OCI-LY3 (cell line): ENCODE results near the gene PDE6H.
A peak's percentile ranks its signal among the peaks of the same experiment; 100 is the strongest.

ENCODE experiments used
- H2AFZ ChIP-seq: fragments of 200-600, 300-600 bp; shearing (Covaris generic); 2 replicates; pipeline ENCODE4 v1.6.0; 2014; ENCODE audit warnings: antibody characterized with exemption, low read depth, low read length
- H3K27ac ChIP-seq: fragments of 200-600, 300-600 bp; sonication (generic); 2 replicates; pipeline ENCODE4 v1.5.1; 2014; ENCODE audit warnings: mild to moderate bottlenecking, low read length, moderate library complexity, mixed read lengths
- H3K27me3 ChIP-seq: fragments of 200-600, 300-600 bp; sonication (generic); 2 replicates; pipeline ENCODE4 v1.6.1; 2014; ENCODE audit warnings: low read depth, low read length, mixed read lengths
- H3K36me3 ChIP-seq: fragments of 200-600, 300-600 bp; sonication (generic); replicated peaks from 2 replicates; pipeline ENCODE3; 2014; ENCODE audit warnings: low read depth, low read length, mixed read lengths
- H3K4me1 ChIP-seq: fragments of 300-600, 200-600 bp; sonication (generic); 2 replicates; pipeline ENCODE4 v1.6.1; 2014; ENCODE audit warnings: low read length, mixed read lengths
- H3K4me2 ChIP-seq: fragments of 200-600, 300-600 bp; sonication (generic); 2 replicates; pipeline ENCODE4 v1.6.1; 2014; ENCODE audit warnings: low read length, mixed read lengths
- H3K4me3 ChIP-seq: fragments of 300-600, 200-600 bp; sonication (generic); 2 replicates; pipeline ENCODE4 v1.5.1; 2014; ENCODE audit warnings: antibody characterized with exemption, mild to moderate bottlenecking, low read length, moderate library complexity
- H3K79me2 ChIP-seq: fragments of 300-600, 200-600 bp; shearing (Covaris generic); 2 replicates; pipeline ENCODE4 v1.6.1; 2014; ENCODE audit warnings: mild to moderate bottlenecking, low read length, mixed read lengths
- H3K9ac ChIP-seq: fragments of 300-600, 200-600 bp; shearing (Covaris generic); 2 replicates; pipeline ENCODE4 v1.6.0; 2014; ENCODE audit warnings: mild to moderate bottlenecking, low read length, moderate library complexity
- H3K9me3 ChIP-seq: fragments of 200-600, 300-600 bp; shearing (Covaris generic); 2 replicates; pipeline ENCODE4 v1.6.1; 2014; ENCODE audit warnings: low read length, mixed read lengths; ENCODE audit not compliant: insufficient read depth
- H4K20me1 ChIP-seq: fragments of 200-600, 300-600 bp; sonication (generic); 2 replicates; pipeline ENCODE4 v1.6.1; 2016; ENCODE audit warnings: low read length, mixed read lengths; ENCODE audit not compliant: insufficient read depth
- CTCF ChIP-seq: fragments of 200-600, 300-600 bp; sonication (generic); IDR thresholded peaks from 2 replicates; pipeline ENCODE4 v1.5.1; 2014; ENCODE audit warnings: antibody characterized with exemption, low read length, low read depth
- EZH2phosphoT487 ChIP-seq: fragments of 200-600 bp; shearing (Covaris generic); IDR thresholded peaks from 2 replicates; pipeline ENCODE4 v1.6.1; 2018; ENCODE audit warnings: antibody characterized with exemption, mixed run types, low read depth

PDE6H gene

GRCh38 chr12:14982991-14983390 lies 10.1 kb downstream of the PDE6H start:
- Histone ChIP-seq H3K4me3 (no peak overlapping the region), H3K36me3 (no peaks in the 10 kb centered on the region), H3K27ac (no peak overlapping the region), H4K20me1 (no peaks in the 10 kb centered on the region), H3K9me3 (no peaks in the 10 kb centered on the region), H3K4me1 (peaks cover 39% of the 10 kb centered on the region), H3K79me2 (no peaks in the 10 kb centered on the region), H2AFZ (peak overlapping the region; percentile 49), H3K9ac (no peak overlapping the region), H3K4me2 (peak overlapping the region; percentile 38), H3K27me3 (no peaks in the 10 kb centered on the region)
- TF ChIP-seq EZH2phosphoT487, result no peak
- no peak for TF ChIP-seq CTCF

- H3K4me3 ChIP-seq, result no peak overlapping the region
- no peaks in the 10 kb centered on the region for H4K20me1 ChIP-seq
- no peaks in the 10 kb centered on the region for H3K79me2 ChIP-seq
- no peak overlapping the region for H3K4me2 ChIP-seq
- no peak overlapping the region for H3K27ac ChIP-seq
- H3K27me3 ChIP-seq, result no peaks in the 10 kb centered on the region
- peaks cover 42% of the 10 kb centered on the region for H3K4me1 ChIP-seq
- no peak overlapping the region for H2AFZ ChIP-seq
- no peaks in the 10 kb centered on the region for H3K9me3 ChIP-seq
- TF ChIP-seq CTCF (no peak), EZH2phosphoT487 (no peak)
- H3K36me3 ChIP-seq, result no peaks in the 10 kb centered on the region
- H3K9ac ChIP-seq, result no peak overlapping the region
These were observed 11.2 kb downstream of the PDE6H start for GRCh38 chr12:14984036-14984435.

- Histone ChIP-seq H3K4me3 (no peak overlapping the region), H4K20me1 (no peaks in the 10 kb centered on the region), H3K4me1 (peaks cover 38% of the 10 kb centered on the region), H3K4me2 (no peak overlapping the region), H3K79me2 (no peaks in the 10 kb centered on the region), H3K27me3 (no peaks in the 10 kb centered on the region), H3K36me3 (no peaks in the 10 kb centered on the region), H2AFZ (no peak overlapping the region), H3K27ac (no peak overlapping the region), H3K9me3 (no peaks in the 10 kb centered on the region), H3K9ac (no peak overlapping the region)
- TF ChIP-seq CTCF (no peak), EZH2phosphoT487 (no peak)
These were observed 12.0 kb downstream of the PDE6H start for GRCh38 chr12:14984766-14985285.

- no peak overlapping the region for H2AFZ ChIP-seq
- H4K20me1 ChIP-seq, result no peaks in the 10 kb centered on the region
- H3K9ac ChIP-seq, result no peak overlapping the region
- H3K4me1 ChIP-seq, result peaks cover 28% of the 10 kb centered on the region
- H3K27ac ChIP-seq, result no peak overlapping the region
- H3K4me2 ChIP-seq, result no peak overlapping the region
- no peaks in the 10 kb centered on the region for H3K79me2 ChIP-seq
- H3K9me3 ChIP-seq, result no peaks in the 10 kb centered on the region
- TF ChIP-seq EZH2phosphoT487 (no peak), CTCF (peak; percentile 41)
- H3K36me3 ChIP-seq, result no peaks in the 10 kb centered on the region
- H3K4me3 ChIP-seq, result no peak overlapping the region
- H3K27me3 ChIP-seq, result no peaks in the 10 kb centered on the region
These were observed 13.6 kb downstream of the PDE6H start for GRCh38 chr12:14986449-14986848.
